HG03442 (cell line): ENCODE measurements around the gene NDRG2.
A peak's percentile ranks its signal among the peaks of the same experiment; 100 is the strongest.
"Not testable (repeated sequence)": the region's sequence is repeated elsewhere in the genome, so short reads cannot be mapped to it uniquely, and the experiment has no call there.

ENCODE experiments used
- ATAC-seq: cut with Tn5 transposase; IDR thresholded peaks from one replicate; pipeline ENCODE4 v1.9.1; 2021; ENCODE audit warnings: mild to moderate bottlenecking, moderate library complexity; ENCODE audit not compliant: unreplicated experiment

Gene NDRG2

DNA sequence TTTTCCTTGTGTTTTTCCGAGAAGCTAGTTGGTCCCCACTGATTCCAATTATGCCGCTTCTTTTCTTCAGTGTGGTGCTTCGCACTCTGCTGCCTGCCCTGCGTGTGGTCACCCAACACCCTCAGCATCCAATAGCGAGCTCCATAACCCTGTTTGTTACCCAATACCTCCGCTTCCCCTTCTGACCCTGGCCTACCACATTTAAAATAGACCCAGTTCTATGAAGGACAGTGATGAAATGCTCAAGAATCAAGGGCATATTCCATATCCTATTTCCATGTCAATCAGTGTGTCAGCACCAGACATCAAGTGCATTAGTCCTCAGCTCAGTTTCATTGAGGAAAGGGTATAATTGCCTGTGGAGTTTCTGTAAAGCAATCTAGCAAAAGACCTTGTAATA lies 9.5 kb downstream of the NDRG2 start:
- no peak for ATAC-seq

DNA sequence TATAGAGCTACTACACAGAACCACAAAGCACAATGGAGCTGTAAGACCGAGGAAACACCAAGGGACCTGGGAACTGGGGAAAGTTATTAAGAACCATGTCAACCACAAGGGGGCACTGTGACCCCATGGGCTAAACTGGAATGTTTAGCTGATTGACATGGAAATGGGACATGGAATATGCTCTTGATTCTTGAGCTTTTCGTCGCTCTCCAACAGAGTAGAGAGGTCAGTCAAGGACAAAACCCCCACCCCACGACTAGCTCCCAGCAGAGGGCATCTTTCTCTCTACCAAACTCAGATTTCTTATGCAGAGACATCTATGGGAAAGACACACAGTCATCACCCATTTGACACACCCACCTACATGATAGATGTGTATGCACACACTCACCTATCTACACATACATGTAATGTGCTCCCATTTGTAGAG lies 10.1 kb downstream of the NDRG2 start:
- peak; percentile 53 for ATAC-seq

DNA sequence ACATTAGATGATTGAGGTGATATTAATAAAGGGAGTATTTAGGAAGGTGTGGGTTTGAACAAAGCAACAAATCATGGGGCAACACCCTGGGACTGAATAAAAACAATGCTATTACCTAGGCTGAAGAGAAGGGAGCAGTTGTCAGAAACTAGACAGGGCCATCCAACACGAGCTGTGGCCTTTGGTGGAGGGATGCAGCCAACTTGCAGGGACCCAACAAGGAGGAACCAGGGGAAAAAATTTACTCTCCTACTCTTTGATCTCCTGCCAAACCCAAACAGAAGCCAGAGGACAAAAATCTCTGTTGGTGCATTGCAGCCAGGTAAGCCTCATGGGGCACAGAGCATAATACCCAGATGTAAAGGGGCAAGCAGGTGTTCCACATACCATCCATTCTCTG lies 13.7 kb downstream of the NDRG2 start:
- no peak for ATAC-seq

DNA sequence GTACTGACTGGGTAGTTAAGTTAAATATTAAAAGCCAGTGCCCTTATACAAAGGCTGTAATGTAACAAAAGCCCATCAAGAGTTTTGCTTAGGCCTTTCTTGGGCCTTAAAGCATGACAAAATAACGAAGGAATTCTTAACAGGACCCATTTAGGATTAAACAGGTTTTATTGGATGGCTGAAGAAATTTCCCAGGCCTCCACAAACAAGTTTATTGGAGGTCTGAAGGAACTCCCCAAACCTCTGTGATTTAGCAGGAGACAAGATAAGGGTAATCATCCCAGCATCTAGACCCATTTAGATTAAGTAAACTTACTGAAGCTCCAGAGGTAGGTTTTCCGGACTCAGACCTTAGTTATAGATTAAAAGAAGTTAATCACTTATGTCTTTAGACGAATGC lies 15.1 kb downstream of the NDRG2 start:
- not testable (repeated sequence) for ATAC-seq

DNA sequence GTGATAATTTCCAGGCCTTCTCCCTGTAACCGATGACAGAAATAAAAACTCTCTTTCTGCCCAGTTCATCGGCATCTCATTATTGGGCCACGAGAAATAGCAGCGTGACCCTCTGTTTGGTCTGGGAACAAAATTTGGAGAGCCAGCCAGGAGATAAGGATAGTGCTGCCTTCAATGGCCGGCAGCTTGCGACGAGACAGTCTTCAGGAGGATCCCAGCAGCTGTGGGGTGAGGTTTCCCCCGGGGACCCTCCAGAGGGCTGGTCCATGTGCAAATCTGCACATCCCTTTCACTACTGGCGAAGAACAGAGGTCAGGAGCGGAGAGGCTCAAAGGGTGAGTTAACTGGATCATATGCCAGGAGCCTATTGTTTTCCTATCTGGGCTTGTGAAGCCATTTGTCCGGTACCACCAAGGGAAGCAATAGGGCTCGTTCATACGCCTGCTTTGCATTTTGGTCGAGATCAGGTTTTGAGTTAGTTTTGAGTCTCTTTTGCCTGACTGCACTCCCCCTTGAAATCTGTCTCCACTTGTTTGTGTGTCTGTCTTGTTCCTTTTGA lies 21.0 kb downstream of the NDRG2 start:
- ATAC-seq, result no peak

DNA sequence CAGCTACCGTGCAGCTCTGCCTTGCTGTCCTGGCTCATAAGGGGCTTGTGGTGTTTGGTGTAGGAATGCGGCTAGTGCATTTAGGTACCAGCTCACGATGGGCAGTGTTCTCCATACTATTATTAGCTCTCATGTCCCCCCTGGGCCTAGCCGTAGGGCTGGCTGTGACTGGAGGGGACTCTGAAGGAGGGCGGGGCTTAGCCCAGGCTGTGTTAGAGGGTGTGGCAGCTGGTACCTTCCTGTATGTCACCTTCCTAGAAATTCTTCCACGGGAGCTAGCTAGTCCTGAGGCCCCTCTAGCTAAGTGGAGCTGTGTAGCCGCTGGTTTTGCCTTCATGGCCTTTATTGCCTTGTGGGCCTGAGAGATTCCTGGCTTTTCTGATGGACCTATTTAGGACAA lies 23.6 kb downstream of the NDRG2 start:
- no peak for ATAC-seq

DNA sequence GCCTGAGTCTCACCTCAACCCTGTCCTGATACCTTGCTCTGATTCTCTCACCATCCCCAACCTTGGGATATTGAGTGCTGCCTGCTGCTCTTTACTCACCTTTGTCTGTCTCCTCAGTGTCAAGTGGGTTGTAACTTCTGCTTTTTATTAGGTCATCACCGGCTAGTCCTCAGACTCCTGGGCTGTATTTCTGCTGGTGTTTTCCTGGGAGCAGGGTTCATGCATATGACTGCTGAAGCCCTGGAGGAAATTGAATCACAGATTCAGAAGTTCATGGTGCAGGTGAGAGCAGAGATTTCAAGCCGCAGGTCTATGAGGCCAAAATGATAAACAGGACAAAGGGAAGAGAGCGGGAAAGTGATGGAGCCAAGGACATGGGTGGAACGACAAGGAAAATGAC lies 25.3 kb downstream of the NDRG2 start:
- ATAC-seq, result no peak

DNA sequence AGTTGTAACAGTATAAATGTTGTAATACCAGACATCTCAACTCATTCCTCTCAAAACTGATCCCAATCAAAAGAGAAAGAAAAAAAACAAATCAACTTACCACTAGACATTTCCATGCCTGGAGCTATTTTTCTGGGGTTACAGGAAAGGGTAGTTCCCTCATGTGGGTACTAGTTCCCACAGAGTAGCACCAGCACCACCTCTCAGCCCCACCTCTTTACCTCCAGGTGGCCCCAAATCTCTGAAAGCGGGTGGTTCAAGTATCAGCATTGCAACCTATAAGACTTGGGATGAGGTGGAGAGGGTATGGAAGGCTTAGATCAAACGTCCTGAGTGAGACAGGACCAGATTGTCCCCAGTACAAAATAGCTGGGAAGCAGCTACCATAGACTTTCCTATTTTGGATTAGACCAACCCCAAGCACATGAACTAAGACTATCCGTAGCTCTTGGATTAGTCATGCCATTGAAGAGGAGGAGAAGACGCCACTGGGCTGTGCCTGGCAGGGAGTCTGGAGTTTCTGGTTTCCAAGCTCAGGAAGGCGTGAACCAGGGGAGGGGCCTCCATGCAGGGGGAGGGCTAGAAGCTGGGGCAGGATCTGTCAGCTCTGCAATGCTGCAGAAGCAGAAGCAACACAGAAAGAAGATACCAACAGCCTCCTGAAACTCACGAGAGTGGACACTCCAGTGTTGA lies 26.0 kb downstream of the NDRG2 start, which contains the start of gene SLC39A2:
Gene SLC39A2 (plus strand): TSS at position 620 of the 693 bp plus-strand sequence. CDS start 154 bp downstream, outside the sequence.
- no peak for ATAC-seq

DNA sequence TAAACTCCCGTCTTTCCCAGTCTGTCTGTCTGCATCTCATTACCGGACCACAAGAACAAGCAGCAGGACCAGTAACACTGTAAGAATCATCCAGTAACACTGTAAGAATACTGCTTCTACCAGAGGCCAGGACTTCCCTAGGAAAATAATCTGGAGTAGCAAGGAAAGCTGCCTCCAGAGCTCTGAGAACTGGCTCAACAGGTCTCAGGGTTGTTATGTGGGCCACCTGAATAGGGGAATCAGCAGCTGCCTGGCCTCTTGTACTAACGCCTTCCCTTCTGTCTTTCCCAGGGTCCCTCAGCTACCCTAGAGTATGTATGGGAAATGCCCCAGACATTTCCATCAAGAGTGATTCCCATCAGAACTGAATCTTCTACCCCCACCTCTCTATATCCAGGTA lies 26.7 kb downstream of the NDRG2 start:
- ATAC-seq, result no peak

DNA sequence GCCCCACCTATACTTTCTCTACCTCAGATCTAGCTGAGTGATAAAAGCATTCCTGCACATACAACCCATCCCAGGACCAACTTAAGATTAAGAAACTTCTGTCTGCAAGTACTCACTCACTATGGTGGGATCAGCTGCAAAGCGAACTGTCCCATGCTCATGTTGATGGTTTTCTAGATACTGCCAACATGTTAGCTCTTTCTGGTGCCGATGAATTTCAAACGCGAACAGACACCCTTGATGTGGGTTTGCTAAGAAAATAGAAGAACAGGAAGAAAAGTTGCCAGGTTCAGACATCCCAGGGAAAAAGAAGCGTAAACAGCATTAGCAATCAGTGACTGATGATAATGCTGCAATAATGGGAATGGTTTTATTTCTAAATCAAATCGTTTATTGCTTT lies 27.3 kb downstream of the NDRG2 start:
- no peak for ATAC-seq

DNA sequence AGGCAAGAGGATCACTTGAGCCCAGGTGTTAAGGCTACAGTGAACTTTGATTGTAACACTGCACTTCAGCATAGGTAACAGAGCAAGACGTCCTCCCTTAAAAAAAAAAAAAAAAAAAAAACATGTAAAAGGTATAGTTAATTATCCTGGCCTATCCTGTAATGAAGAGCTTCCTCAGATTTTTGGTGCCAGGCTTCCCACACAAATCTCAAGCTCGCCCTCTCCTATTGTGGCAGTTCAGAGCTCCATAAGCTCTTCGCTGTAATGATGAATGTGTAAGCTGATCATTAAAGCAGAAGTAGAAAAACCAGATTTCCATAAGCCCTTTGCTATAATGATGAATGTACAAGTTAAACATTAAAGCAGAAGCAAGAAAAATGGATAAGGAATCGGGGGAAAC lies 27.7 kb downstream of the NDRG2 start:
- no peak for ATAC-seq

DNA sequence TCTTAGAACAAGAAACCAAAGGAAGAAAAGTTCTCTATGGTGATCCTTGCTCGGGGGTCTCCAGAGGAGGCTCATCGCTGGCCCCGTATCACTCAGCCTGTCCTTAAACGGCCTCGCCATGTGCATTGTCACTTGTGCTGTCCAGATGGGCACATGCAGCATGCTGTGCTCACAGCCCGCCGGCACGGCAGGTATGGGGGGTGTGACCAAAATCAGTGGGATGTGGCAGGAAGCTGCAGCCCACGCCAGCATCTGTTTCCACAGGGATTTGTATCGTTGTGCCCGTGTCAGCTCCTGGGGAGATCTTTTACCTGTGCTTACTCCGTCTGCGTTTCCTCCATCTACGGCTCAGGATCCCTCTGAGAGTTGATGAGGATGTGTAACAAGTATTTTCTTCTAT lies 28.3 kb downstream of the NDRG2 start:
- ATAC-seq, result no peak

DNA sequence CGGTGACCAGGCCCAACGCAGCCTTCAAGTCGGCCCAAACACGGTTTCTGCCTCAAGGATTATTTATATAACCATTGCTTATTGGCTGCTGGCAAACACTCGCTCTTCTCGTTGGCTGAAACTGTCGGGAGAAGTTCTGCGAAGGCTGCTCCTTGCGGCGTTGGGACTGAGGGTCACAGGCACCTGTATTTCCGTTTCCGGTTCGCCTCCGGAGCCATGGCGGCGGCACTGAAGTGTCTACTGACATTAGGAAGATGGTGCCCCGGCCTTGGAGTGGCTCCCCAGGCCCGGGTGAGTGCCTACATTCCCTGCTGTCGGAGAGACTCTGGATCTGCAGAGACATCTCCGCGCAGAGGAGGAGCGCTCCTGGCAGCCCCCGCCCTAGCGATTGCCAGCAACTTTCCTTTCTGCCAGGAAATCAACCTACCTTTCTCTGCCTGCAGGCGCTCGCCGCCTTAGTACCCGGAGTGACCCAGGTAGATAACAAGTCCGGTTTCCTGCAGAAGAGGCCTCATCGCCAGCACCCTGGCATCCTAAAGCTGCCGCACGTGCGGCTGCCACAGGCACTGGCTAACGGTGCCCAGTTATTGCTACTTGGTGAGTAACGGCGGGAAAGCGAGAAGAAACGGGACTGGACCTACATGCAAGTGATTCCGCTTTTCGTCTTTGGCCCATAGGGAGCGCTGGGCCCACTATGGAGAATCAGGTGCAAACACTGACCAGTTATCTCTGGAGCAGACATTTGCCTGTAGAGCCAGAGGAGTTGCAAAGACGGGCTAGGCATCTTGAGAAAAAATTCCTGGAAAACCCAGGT lies 34.9 kb downstream of the NDRG2 start, which contains the start of gene METTL17:
Gene METTL17 (plus strand): TSS at position 194 of the 814 bp plus-strand sequence. CDS start 23 bp downstream, at position 217.
- ATAC-seq, result peak; percentile 97

DNA sequence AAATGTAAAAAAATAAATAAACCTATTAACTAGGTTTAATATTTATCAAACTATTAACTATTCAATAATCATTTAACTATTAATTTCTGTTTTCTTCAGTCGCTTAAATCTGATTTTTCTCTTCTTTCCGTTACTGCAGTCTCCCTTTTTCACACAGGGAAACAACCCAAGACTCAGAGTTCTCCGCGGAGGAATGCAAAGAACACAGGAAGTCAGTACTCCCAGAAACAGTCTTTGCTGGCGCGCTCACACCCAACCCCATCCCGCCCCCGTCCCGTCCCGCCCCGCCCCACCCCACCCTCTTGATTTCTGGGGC lies 35.4 kb downstream of the NDRG2 start:
- ATAC-seq, result no peak

DNA sequence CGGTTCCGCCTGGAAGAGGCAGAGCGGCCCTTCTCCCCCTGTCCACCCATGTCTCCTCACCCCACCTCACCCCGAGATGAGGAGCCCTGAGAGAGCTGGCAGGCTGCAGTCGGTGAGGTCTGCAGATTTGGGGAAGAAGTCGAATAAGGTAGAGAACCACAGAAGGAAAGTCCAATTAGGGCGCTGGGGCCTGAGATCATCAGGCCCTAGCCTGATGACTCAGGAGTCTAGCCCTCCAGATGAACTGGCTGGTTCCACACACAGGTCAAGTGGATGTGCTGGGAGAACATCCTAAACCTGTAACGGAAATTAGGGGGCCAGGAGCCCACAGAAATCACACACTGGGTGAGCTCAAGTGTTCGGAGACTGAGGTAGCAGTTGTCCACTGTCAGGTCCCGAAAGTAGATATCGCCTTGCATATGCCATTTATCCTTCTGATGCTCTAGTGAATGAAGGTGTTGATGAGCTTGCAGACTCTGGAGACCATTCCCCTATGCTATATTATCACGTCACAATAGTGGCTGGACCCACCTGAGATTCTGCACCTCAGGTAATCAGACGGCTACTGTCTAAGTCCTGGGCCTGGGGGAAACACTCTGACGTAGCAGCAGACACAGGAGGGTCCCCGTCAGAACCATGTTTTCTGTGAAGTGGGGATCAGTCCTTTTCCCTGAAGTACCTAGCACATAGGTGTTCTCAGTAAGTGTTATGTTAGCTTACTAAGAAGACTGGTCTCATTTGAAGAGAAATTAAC lies 36.0 kb downstream of the NDRG2 start:
- ATAC-seq, result no peak

DNA sequence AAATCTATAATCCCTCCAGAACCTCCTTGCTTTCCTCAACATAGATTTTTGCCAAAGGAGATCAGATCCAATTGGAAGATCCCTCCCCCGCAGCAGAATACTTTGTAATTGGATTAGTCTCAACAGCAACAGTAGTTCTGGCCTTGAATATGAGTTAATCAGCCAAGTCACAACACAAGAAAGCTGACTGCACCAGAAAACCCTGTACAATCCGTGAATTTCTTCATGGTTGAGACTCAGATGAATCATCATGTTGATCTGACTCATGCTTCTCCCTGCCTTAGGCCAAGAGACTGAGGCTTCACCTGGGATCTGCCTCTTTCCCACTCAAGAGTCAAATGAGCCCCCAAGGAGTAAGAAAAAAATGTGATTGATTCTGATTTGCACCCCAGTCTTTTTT lies 38.0 kb downstream of the NDRG2 start:
- no peak for ATAC-seq

DNA sequence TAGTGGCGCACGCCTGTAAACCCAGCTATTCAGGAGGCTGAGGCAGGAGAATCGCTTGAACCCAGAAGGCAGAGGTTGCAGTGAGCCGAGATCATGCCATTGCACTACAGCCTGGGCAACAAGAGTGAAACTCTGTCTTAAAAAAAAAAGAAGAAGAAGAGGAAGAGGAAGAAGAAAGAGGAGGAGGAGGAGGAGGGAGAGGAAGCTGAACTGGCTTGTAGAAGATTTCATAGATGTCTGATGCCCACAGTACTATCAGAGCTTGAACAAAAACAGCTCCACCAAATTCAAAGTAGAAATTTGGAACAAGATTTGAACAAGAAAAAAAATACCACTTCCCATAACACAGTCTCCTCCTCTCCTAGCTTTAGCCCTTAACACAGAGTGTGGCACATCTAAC lies 39.2 kb downstream of the NDRG2 start:
- not testable (repeated sequence) for ATAC-seq

DNA sequence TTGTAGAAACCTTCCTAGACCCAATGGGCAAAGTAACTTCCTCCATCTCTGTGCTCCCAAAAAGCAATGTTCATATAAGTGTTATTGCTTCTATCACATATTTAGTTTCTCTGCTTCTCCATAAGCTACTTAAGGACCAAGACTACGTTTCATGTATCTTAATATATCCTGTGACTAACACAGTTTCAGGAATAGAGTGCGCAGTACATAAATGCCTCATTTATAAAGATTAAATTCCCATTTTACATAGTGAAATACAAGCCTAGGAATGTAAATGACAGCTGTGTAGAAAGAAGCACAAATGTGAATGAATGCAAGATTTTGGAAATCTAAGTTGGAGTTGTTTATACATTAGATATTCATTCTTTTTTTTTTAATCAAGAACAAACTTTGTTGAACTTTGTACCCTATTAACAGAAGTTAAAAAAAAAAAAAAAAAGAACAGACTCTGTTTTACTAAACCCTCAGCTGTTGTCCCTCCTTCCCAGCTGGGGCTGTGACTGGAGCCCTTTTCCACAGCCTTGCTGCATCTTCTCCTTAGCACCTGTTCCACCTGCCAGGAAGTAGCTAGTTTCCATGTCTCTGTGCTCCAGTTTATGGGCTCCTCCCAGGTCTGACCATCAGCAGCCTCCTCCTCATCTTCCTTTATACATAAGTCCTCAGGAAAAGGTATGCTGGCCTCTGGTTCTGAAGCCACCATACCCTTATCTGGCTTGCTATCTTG lies 42.1 kb downstream of the NDRG2 start:
- ATAC-seq, result no peak

DNA sequence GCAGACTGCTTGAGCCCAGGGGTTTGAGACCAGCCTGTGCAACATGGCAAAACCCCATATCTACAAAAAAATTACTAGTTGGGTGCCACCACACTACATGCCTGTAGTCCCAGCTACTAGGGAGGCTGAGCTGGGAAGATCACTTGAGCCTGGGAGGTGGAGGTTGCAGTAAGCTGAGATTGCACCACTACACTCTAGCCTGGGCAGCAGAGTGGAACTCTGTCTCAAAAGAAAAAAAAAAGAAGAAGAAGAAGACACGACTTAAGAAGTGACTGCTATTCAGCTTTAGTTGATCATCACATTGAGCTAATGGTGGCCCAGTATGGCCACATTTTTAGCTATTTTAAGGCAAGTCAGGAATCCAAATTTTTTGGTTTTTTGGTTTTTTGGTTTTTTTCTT lies 44.0 kb downstream of the NDRG2 start:
- ATAC-seq, result no peak

DNA sequence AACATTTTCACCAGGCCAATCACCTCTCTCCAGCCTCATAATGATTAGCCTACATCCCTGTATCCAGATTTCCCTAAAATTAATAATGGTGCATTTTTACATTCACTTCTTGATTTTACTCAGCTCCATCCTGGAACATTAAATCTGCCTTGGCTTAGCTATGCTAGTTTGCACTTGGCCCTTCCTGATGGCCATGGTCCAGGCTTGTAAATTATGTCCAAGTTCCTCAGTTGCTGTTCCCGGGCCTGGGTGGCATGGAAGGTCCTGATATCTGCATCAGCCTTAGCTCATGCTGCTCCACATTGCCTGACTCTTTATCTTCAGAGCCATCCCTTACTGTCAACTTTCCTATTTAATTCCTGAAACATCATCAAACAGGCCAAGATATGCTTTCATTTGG lies 46.2 kb downstream of the NDRG2 start:
- no peak for ATAC-seq

DNA sequence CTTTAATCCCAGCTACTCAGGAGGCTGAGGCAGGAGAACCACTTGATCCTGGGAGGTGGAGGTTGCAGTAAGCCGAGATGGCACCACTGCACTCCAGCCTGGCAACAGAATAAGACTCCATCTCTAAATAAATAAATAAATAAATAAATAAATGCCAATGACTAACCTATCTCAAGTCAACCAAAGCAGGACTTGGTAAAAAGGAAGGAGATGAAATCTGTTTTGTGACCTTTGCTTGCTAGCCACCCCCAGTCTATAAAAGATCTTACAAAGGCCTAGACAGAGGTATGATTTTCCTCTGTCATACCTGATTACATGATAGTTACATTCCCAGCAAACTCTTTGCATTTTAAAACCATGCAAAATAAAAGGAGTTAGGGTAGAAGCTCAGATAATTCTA lies 48.6 kb downstream of the NDRG2 start:
- no peak for ATAC-seq
